GM13977 (cell line): Measurements from ENCODE around the gene AGT.

ENCODE experiments used
- DNase-seq: peaks from one replicate; pipeline ENCODE4 v3.0.0; 2012; ENCODE audit warnings: low spot score
- in situ Hi-C: fragments of 300-500 bp; cut with MboI; formaldehyde crosslinking; loops from one replicate; pipeline ENCODE4 v1.12.0; 2022; ENCODE audit warnings: low sequenced_read_pairs, low pct_unique_long_range_greater_than_20kb, mixed read lengths, inconsistent platforms; ENCODE audit not compliant: unreplicated experiment
- TF ChIP-seq, protein P1 (sequence below): IDR thresholded peaks from 2 replicates; pipeline ENCODE4 v1.5.1; 2012; ENCODE audit warnings: mild to moderate bottlenecking, control low read depth; ENCODE audit not compliant: insufficient read depth; ENCODE audit errors: extremely low read depth, missing control alignments

AGT gene

DNA sequence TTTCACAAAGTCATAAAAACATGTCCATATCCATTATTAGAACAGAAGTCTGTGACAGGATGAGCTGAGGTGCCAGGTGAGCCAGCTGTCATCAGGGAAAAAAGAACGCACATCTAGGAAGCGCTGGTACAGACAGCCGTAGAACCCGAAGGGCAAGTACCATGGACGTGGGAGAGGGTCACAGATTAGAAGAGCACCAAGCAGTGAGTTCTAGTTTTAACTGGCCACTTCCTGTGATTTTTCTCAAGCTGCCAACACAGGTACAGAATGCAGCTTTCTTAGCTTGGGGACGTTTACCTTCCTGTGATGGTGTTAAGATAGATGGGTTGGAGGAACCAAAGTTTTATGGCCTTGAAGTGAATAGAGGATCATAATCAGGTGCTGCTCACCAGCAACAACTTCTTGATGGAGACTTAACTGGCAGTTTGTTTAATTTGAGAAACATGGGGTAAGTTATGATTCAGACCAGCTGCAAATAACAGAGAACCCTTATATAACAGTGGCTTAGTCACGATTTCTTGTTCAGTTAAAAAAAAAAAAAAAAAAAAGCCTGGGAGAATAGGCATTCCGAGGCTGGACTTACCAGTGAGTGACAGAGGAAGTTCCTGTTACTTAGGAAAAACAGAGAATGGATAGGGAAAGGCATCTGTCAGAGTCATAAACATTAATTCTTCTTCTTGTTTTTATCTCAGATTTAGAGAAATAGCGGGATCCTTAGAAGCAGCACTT lies 30.9 kb downstream of the AGT start:
- in situ Hi-C loops, result no loop called here
- no peak for DNase-seq
- TF ChIP-seq, protein P1, sequence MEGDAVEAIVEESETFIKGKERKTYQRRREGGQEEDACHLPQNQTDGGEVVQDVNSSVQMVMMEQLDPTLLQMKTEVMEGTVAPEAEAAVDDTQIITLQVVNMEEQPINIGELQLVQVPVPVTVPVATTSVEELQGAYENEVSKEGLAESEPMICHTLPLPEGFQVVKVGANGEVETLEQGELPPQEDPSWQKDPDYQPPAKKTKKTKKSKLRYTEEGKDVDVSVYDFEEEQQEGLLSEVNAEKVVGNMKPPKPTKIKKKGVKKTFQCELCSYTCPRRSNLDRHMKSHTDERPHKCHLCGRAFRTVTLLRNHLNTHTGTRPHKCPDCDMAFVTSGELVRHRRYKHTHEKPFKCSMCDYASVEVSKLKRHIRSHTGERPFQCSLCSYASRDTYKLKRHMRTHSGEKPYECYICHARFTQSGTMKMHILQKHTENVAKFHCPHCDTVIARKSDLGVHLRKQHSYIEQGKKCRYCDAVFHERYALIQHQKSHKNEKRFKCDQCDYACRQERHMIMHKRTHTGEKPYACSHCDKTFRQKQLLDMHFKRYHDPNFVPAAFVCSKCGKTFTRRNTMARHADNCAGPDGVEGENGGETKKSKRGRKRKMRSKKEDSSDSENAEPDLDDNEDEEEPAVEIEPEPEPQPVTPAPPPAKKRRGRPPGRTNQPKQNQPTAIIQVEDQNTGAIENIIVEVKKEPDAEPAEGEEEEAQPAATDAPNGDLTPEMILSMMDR, result no peak

DNA sequence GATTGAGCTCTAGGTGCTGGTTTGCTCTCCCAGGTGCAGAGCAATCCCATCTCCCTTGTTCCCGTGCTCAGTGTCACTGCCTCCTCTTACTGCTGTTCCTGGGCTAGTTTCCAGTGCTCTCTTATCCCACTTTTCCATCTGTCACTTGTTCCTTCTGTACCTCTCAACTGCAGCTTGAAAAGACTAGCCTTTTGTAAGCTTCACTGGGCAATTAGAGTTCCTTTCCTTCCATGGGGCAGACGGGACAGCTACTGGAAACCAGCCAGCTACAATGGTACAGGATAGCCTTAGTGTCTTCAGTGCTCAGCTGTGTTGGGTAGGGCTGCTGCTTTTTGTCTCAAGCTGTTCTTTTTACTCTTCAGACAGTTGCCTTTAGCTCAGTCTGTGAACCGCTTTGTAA lies 31.6 kb downstream of the AGT start:
- TF ChIP-seq, protein P1, result no peak
- DNase-seq, result no peak
- in situ Hi-C loops, result no loop called here

DNA sequence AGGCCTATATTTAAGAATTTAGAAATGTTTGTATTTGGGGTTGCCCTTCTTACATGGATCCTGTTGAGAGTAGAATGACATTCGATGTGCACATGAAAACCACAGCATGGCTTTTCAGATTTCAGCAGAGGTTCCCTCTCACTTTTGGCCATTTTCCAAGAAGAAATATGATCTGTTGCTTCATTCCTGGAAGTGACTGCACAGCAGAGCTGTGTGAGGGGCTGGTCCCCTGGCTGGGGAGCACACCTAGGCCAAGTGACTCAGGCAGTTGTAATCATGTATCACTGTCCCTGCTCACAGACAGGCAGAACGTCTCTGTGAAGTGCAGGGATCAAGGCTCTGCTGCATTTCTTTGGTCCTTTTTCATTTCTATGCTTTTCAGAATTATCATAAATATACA lies 32.3 kb downstream of the AGT start:
- in situ Hi-C loops, result no loop called here
- no peak for DNase-seq
- TF ChIP-seq, protein P1, result no peak

DNA sequence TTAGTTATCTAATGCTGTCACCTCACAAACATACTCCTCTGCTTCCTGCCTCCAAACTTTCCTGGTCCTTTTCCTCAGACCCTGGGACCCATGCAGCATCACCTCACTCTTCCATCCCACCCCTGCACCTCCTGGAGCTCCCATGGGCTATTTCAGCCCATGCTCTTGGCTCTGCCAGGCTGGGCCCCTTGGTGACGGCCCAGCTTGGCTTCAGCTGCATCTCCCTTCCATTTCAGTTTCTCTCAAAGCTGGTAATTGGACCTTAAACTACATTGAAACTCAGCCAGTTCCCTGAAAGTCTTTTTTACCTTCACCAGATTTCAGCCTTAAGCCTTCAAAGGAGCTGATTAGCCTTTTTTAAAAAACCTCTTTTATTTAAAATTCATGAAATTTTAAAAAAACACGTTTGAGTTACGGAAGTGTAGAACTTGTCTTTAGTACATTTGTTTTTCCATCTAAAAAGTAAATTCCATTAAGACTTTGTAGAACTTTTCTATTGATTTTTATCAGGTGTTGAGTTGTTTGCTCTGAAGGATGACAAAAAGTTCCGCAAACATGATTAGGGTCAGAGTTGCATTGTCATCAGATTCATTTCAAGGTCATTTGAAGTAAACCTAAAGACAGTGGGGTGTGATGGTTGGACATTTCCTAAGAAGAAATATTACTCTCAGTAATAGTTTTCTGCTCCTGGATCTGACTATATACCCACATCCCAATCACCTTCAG lies 33.5 kb downstream of the AGT start:
- no peak for DNase-seq
- TF ChIP-seq, protein P1, result no peak
- in situ Hi-C loops, result no loop called here

DNA sequence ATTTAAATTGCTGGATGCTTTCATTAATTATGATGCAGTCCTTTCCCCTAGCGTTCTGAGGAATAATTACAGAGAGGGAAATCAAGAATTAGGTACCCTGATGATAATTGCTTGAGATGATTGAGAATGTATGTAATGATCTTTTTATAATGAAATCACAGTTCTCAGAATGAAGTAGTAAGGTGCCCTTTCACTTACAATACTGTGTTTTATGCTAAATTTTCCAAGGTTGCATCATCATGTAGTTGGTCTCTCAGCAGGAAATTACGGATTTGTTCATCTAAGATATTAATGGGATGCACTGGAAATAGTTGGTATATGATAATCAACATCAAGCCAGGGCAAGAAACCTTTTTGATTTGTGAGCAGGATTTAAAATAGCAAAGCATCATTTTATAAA lies 34.1 kb downstream of the AGT start:
- TF ChIP-seq, protein P1, result no peak
- DNase-seq, result no peak
- in situ Hi-C loops, result no loop called here

DNA sequence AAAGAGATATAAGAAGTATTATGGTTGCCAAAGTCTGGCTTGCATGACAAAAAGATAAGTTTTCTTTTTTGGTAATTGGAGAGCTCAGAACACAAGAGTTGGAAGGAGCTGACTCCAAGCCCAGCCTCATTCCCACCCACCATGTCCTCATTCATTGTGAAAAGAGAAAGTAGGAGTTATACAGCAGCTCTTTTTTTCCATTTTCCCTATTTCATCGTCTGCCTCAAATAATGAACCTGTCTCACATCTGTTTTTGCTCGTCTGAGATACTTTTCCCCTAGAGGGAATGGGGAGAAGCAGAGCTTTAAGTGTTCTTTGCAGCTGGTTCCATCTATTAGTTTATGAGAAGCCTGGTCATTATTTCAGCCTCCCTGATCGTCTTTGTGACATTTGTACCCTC lies 34.7 kb downstream of the AGT start:
- in situ Hi-C loops, result no loop called here
- TF ChIP-seq, protein P1, result no peak
- no peak for DNase-seq
